ENCODE data around the gene ADAMTS6.

- no peak for TF ChIP-seq CTCF (IDR thresholded peaks at IDR 0.05; ENCODE audit: low read depth, low read length, poor library complexity, severe bottlenecking)
- TF ChIP-seq EZH2phosphoT487 (IDR thresholded peaks at IDR 0.05; ENCODE audit: borderline replicate concordance, low read length): no peak
Measured at GRCh38 chr5:65363499-65363898, 118.2 kb downstream of the ADAMTS6 start.
